Central memory CD4-positive, alpha-beta T cell (primary cell): ENCODE measurements around the gene RWDD3.

Experiments used
- DNase-seq: peaks from one replicate; pipeline ENCODE4 v3.0.0; 2022
- total RNA-seq, 3 experiments: gene quantifications; one replicate each; lab custom pipeline; 2026; lab: John Stamatoyannopoulos, UW

RWDD3 gene
- 0.81 to 4.6 (median 2.5) reads per million in 3 experiments for total RNA-seq

GRCh38 chr1:95233737-95234500 is at the start of gene RWDD3:
Gene RWDD3, plus strand, starts transcription at chr1:95234210. Its CDS starts 21 bp downstream, at chr1:95234231.
- DNase-seq: peak; percentile 92

GRCh38 chr1:95186149-95186548 is 47.9 kb upstream of the RWDD3 start:
- DNase-seq: no peak

- no peak for DNase-seq
These were observed 40.4 kb upstream of the RWDD3 start for GRCh38 chr1:95193591-95193990.

- DNase-seq: no peak
These were observed 39.0 kb upstream of the RWDD3 start for GRCh38 chr1:95195046-95195445.

GRCh38 chr1:95196017-95196416 is 38.0 kb upstream of the RWDD3 start:
- DNase-seq: no peak

GRCh38 chr1:95197616-95198252 is 36.3 kb upstream of the RWDD3 start:
- DNase-seq: no peak

GRCh38 chr1:95201905-95202304 is 32.1 kb upstream of the RWDD3 start:
- no peak for DNase-seq

GRCh38 chr1:95203908-95204437 is 30.0 kb upstream of the RWDD3 start:
- no peak for DNase-seq

GRCh38 chr1:95206514-95206913 is 27.5 kb upstream of the RWDD3 start:
- DNase-seq: no peak

GRCh38 chr1:95207223-95207935 is 26.6 kb upstream of the RWDD3 start:
- DNase-seq: no peak

GRCh38 chr1:95208876-95209275 is 25.1 kb upstream of the RWDD3 start:
- DNase-seq: no peak

GRCh38 chr1:95209291-95209690 is 24.7 kb upstream of the RWDD3 start:
- DNase-seq: no peak

GRCh38 chr1:95216292-95216990 is 17.6 kb upstream of the RWDD3 start:
- no peak for DNase-seq

- no peak for DNase-seq
These were observed 16.6 kb upstream of the RWDD3 start for GRCh38 chr1:95217371-95217770.

- DNase-seq: no peak
These were observed 14.6 kb upstream of the RWDD3 start for GRCh38 chr1:95219407-95219806.

- no peak for DNase-seq
These were observed 12.7 kb upstream of the RWDD3 start for GRCh38 chr1:95221306-95221705.

GRCh38 chr1:95222629-95223028 is 11.4 kb upstream of the RWDD3 start:
- DNase-seq: no peak

GRCh38 chr1:95223110-95223509 is 10.9 kb upstream of the RWDD3 start:
- no peak for DNase-seq

GRCh38 chr1:95226781-95227660 is 7.0 kb upstream of the RWDD3 start:
- no peak for DNase-seq

- DNase-seq: no peak
These were observed 5.0 kb upstream of the RWDD3 start for GRCh38 chr1:95229037-95229436.

- no peak for DNase-seq
These were observed 4.3 kb upstream of the RWDD3 start for GRCh38 chr1:95229706-95230105.

- DNase-seq: no peak
These were observed 3.8 kb upstream of the RWDD3 start for GRCh38 chr1:95230256-95230655.
